ENCODE data around the gene NADSYN1.

NADSYN1 gene

DNA sequence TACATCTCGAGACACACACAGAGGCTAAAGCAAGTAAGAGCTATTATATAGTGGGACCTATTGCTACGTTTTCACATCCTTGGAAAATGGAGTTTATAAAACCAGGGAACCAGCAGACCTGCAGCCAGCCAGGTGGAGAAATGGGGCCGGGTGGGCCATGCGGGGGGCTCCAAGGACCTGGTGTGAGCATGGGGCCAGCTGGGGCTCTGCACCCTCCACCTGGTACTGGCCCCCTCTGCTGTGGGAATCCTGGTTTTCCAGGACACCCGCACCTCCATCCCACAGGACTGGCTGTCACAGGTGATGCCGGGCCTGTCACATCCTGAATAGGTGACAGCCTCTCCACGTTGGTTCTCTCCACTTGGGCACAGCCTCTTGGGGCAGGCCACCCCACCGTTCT, 16.1 kb upstream of the NADSYN1 start:
- TF ChIP-seq, protein P1, sequence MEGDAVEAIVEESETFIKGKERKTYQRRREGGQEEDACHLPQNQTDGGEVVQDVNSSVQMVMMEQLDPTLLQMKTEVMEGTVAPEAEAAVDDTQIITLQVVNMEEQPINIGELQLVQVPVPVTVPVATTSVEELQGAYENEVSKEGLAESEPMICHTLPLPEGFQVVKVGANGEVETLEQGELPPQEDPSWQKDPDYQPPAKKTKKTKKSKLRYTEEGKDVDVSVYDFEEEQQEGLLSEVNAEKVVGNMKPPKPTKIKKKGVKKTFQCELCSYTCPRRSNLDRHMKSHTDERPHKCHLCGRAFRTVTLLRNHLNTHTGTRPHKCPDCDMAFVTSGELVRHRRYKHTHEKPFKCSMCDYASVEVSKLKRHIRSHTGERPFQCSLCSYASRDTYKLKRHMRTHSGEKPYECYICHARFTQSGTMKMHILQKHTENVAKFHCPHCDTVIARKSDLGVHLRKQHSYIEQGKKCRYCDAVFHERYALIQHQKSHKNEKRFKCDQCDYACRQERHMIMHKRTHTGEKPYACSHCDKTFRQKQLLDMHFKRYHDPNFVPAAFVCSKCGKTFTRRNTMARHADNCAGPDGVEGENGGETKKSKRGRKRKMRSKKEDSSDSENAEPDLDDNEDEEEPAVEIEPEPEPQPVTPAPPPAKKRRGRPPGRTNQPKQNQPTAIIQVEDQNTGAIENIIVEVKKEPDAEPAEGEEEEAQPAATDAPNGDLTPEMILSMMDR (IDR thresholded peaks at IDR 0.05; ENCODE audit: insufficient read depth, low read length, missing control alignments) = no peak
- no peak for DNase-seq (ENCODE audit: low read depth, low spot score)
- CTCF ChIA-PET = no interaction called here
- no peak overlapping the region for H3K4me3 ChIP-seq (ENCODE audit: low read depth, low read length)
- POLR2A ChIA-PET = no interaction called here

DNA sequence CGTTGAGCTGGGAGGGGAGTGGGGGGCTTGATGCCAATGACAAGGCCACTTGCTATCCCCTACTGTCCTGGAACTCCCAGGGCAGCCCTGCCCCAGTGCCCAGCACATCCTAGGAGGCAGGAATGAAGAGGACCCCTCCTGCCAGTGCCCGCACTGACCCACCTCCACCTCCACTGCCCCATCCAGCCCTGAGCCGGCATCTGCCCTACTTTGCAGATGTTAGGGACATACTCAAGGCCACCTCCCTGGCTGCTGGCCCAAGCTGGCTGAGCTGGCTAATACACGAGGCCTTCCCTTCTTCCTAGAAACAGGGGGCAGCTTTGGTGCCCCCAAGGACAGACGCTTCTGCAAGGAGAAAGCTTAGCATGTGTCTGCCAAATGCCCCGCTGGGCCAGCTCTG, 15.6 kb upstream of the NADSYN1 start:
- ChIA-PET POLR2A (no interaction called here), CTCF (no interaction called here)
- H3K4me3 ChIP-seq (ENCODE audit: low read depth, low read length) = no peak overlapping the region
- DNase-seq (ENCODE audit: low read depth, low spot score) = no peak
- TF ChIP-seq, protein P1 (IDR thresholded peaks at IDR 0.05; ENCODE audit: insufficient read depth, low read length, missing control alignments) = no peak

DNA sequence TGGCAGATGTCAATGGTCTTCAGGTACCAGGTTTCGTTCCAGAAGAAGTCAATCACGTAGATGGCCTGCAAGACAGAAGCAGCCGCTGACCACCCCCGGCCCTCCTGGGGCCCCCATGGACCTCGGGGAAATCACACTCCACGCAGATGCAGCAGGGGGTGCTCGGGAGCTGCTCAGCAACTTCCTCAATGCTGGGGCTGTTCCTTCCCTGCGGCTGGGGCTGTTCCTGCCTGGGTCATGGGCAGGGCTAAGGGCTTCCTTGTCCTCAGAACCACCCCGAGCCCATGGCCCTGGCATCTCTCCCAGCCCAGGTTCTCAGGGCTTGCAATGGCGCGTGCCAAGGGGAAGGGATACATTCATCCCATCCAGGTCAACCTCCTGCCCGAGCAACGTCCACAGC, 15.1 kb upstream of the NADSYN1 start:
- POLR2A ChIA-PET = no interaction called here
- H3K4me3 ChIP-seq (ENCODE audit: low read depth, low read length) = no peak overlapping the region
- DNase-seq (ENCODE audit: low read depth, low spot score) = no peak
- TF ChIP-seq, protein P1 (IDR thresholded peaks at IDR 0.05; ENCODE audit: insufficient read depth, low read length, missing control alignments) = no peak
- CTCF ChIA-PET = interaction anchor here (1.2 kb wide), 1 partner anchor 10 kb away, joined by 3 read pairs; the partner anchor contains the start of gene DHCR7

DNA sequence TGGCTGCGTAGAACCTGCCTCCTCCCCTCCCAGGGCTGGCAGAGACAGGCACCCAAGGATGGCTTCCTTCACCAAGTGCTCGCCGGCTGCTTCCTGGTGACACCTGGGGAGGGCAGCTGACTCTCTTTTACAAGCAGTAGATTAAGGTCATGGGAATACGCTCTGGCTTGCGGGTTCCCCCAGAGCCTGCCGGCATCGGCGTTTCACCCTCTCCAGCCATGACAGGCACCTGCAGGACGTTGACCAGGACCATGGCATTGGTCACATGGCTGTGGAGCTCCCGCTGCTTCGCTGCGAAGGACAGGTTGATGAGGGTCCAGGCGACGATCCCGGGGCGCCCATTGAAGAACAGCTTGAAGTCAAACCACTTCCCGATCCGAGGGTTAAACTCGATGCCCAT, 14.4 kb upstream of the NADSYN1 start:
- POLR2A ChIA-PET = no interaction called here

DNA sequence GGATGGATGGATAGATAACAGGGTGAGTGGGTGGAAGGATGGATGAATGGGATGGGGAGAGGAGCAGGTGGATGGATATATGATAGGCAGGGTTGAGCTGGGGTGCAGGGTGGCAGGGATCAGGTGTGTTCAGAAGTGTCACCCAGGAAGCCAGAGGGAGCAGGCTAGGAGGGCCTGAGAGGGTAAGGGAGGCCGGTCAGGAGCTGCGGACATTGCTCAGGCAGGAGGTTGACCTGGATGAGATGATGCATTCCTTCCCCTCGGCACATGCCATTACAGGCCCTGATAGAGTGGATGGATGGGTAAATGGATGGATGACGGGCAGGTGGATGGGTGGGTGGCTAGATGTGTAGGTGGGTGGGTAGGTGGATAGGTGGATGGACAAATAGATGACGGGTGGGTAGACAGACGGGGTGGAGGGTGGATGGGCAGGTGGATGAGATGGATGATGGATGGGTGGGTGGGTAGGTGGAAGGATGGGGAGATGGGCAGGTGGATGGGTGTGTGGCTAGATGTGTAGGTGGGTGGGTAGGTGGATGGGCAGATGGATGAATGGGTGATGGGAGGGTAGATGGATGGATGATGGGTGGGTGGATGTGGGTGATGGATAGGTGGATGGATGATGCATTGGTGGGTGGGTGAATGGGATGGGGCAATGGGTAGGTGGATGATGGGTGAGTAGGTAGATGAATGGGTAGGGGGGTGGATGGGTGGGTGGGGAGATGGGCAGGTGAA, 12.8 kb upstream of the NADSYN1 start:
- ChIA-PET POLR2A (no interaction called here), CTCF (no interaction called here)
- H3K4me3 ChIP-seq (ENCODE audit: low read depth, low read length) = no peak overlapping the region
- TF ChIP-seq, protein P1 (IDR thresholded peaks at IDR 0.05; ENCODE audit: insufficient read depth, low read length, missing control alignments) = no peak
- DNase-seq (ENCODE audit: low read depth, low spot score) = no peak

More for the DNA sequence above, 14.4 kb upstream of the NADSYN1 start:
- H3K4me3 ChIP-seq (ENCODE audit: low read depth, low read length) = no peak overlapping the region
- CTCF ChIA-PET = interaction anchor here (0.7 to 1.2 kb wide), 2 partner anchors 10 kb away, joined by 3 read pairs; partner anchors contain the start of gene DHCR7
- no peak for DNase-seq (ENCODE audit: low read depth, low spot score)
- TF ChIP-seq, protein P1 (IDR thresholded peaks at IDR 0.05; ENCODE audit: insufficient read depth, low read length, missing control alignments) = no peak

DNA sequence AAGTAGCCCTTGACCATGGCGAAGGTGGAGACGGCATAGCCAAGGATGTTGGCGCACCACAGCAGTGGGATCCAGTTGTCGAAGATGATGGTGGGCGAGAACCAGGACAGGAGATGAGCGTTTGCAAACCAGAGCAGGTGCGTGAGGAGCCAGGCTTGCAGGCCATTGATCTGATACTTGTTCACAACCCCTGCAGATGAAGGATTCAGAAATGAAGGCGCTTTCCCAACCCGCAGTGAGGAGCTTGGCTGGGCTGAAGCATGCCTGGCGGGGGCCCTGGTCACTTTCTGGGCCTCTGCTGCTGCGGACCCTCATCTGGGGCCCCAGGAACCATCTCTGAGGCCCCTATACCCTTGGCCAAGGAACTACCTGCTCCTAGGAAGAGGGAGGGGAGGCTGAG, 11.8 kb upstream of the NADSYN1 start:
- no peak for DNase-seq (ENCODE audit: low read depth, low spot score)
- no peak overlapping the region for H3K4me3 ChIP-seq (ENCODE audit: low read depth, low read length)
- POLR2A ChIA-PET = no interaction called here
- TF ChIP-seq, protein P1 (IDR thresholded peaks at IDR 0.05; ENCODE audit: insufficient read depth, low read length, missing control alignments) = no peak
- CTCF ChIA-PET = no interaction called here
